ENCODE data around the gene RABGAP1L.

DNA sequence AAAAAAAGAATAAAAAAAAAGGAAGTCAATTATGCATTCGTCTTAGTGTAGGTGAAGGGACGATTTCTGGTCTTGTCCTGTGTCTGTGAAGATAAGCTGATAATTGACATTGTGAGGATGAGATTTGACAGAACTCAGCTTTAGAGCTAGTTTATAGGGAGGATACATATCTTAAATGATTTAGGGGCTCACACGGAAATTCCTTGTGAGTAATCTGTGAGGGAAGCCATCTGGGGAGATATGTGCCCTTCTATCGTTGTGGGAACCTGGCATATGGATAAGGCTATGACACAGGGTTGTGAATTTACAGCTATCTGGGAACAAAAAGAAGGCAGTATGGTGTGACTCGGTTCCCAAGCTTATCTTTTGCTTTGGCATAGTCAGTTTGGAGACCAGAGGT is 71.1 kb downstream of the RABGAP1L start:
- TF ChIP-seq EP300 (IDR thresholded peaks at IDR 0.05; ENCODE audit: borderline replicate concordance in 1 of 2, control insufficient read depth in 1 of 2, low read depth in 2 of 2, low read length in 2 of 2) (no peak), POLR2A (IDR thresholded peaks at IDR 0.05; ENCODE audit: low read depth, low read length) (no peak), ZNF274 (IDR thresholded peaks at IDR 0.05; ENCODE audit: insufficient read depth, insufficient read length) (no peak), EZH2 (IDR thresholded peaks at IDR 0.05; ENCODE audit: borderline replicate concordance, control insufficient read depth, low read depth, low read length) (no peak), MYB (IDR thresholded peaks at IDR 0.05; ENCODE audit: borderline replicate concordance, low read depth, low read length) (no peak), EGR1 (IDR thresholded peaks at IDR 0.05; ENCODE audit: borderline replicate concordance in 1 of 2, low read depth in 2 of 2, low read length in 2 of 2) (no peak), POLR2AphosphoS5 (IDR thresholded peaks at IDR 0.05; ENCODE audit: low read length) (no peak)
- TF ChIP-seq, protein P1, sequence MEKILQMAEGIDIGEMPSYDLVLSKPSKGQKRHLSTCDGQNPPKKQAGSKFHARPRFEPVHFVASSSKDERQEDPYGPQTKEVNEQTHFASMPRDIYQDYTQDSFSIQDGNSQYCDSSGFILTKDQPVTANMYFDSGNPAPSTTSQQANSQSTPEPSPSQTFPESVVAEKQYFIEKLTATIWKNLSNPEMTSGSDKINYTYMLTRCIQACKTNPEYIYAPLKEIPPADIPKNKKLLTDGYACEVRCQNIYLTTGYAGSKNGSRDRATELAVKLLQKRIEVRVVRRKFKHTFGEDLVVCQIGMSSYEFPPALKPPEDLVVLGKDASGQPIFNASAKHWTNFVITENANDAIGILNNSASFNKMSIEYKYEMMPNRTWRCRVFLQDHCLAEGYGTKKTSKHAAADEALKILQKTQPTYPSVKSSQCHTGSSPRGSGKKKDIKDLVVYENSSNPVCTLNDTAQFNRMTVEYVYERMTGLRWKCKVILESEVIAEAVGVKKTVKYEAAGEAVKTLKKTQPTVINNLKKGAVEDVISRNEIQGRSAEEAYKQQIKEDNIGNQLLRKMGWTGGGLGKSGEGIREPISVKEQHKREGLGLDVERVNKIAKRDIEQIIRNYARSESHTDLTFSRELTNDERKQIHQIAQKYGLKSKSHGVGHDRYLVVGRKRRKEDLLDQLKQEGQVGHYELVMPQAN (conservative IDR thresholded peaks at IDR 0.05), result no peak
- TF ChIP-seq, protein P2, sequence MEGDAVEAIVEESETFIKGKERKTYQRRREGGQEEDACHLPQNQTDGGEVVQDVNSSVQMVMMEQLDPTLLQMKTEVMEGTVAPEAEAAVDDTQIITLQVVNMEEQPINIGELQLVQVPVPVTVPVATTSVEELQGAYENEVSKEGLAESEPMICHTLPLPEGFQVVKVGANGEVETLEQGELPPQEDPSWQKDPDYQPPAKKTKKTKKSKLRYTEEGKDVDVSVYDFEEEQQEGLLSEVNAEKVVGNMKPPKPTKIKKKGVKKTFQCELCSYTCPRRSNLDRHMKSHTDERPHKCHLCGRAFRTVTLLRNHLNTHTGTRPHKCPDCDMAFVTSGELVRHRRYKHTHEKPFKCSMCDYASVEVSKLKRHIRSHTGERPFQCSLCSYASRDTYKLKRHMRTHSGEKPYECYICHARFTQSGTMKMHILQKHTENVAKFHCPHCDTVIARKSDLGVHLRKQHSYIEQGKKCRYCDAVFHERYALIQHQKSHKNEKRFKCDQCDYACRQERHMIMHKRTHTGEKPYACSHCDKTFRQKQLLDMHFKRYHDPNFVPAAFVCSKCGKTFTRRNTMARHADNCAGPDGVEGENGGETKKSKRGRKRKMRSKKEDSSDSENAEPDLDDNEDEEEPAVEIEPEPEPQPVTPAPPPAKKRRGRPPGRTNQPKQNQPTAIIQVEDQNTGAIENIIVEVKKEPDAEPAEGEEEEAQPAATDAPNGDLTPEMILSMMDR (IDR thresholded peaks at IDR 0.05 in 2 of 3, conservative IDR thresholded peaks at IDR 0.05 in 1 of 3; ENCODE audit: control insufficient read depth in 2 of 3, extremely low read depth in 1 of 3, insufficient read depth in 1 of 3, low read depth in 3 of 3, low read length in 3 of 3), result no peak
- TF ChIP-seq, protein P3, sequence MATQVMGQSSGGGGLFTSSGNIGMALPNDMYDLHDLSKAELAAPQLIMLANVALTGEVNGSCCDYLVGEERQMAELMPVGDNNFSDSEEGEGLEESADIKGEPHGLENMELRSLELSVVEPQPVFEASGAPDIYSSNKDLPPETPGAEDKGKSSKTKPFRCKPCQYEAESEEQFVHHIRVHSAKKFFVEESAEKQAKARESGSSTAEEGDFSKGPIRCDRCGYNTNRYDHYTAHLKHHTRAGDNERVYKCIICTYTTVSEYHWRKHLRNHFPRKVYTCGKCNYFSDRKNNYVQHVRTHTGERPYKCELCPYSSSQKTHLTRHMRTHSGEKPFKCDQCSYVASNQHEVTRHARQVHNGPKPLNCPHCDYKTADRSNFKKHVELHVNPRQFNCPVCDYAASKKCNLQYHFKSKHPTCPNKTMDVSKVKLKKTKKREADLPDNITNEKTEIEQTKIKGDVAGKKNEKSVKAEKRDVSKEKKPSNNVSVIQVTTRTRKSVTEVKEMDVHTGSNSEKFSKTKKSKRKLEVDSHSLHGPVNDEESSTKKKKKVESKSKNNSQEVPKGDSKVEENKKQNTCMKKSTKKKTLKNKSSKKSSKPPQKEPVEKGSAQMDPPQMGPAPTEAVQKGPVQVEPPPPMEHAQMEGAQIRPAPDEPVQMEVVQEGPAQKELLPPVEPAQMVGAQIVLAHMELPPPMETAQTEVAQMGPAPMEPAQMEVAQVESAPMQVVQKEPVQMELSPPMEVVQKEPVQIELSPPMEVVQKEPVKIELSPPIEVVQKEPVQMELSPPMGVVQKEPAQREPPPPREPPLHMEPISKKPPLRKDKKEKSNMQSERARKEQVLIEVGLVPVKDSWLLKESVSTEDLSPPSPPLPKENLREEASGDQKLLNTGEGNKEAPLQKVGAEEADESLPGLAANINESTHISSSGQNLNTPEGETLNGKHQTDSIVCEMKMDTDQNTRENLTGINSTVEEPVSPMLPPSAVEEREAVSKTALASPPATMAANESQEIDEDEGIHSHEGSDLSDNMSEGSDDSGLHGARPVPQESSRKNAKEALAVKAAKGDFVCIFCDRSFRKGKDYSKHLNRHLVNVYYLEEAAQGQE (IDR thresholded peaks at IDR 0.05; ENCODE audit: low read depth, low read length), result no peak

Measured in GM12878 (cell line).